HepG2 (cell line): ENCODE data around the gene MED22. TPM values are rescaled to one million over a fixed set of nuclear protein-coding genes. Genes with fewer than 3 reads are reported as not detected.

Source experiments
- AGO2 ChIP-seq: fragments of 200-400 bp; formaldehyde crosslinking; optimal IDR thresholded peaks from 2 replicates; pipeline ENCODE3; 2017; ENCODE audit warnings: mild to moderate bottlenecking, low read depth, low read length, moderate library complexity
- ATF1 ChIP-seq: IDR thresholded peaks from 2 replicates; pipeline ENCODE4 v1.6.1; 2016; ENCODE audit warnings: mild to moderate bottlenecking, control low read depth
- CEBPB ChIP-seq: IDR thresholded peaks from 2 replicates; pipeline ENCODE4 v1.6.1; 2011; ENCODE audit warnings: low read depth, low read length, improper control_type of control experiment, borderline replicate concordance
- CHCHD3 ChIP-seq: sonication (generic); formaldehyde crosslinking; IDR thresholded peaks from 2 replicates; pipeline ENCODE4 v1.8.0; 2022; ENCODE audit warnings: mild to moderate bottlenecking, missing genetic modification reagents, moderate library complexity
- CSRNP1 ChIP-seq: sonication (generic); formaldehyde crosslinking; IDR thresholded peaks from 2 replicates; pipeline ENCODE4 v1.8.1; 2023; ENCODE audit warnings: mild to moderate bottlenecking, missing genetic modification reagents
- HNRNPK ChIP-seq: fragments of 200-400 bp; formaldehyde crosslinking; IDR thresholded peaks from 2 replicates; pipeline ENCODE4 v1.6.1; 2018; ENCODE audit warnings: low read length, low read depth, moderate library complexity, mild to moderate bottlenecking; ENCODE audit not compliant: poor library complexity, severe bottlenecking
- KLF13 ChIP-seq: sonication (generic); formaldehyde crosslinking; IDR thresholded peaks from 2 replicates; pipeline ENCODE4 v1.4.0; 2020; ENCODE audit warnings: mild to moderate bottlenecking, missing genetic modification reagents
- MED8 ChIP-seq: sonication (generic); formaldehyde crosslinking; IDR thresholded peaks from 2 replicates; pipeline ENCODE4 v1.8.1; 2023; ENCODE audit warnings: mild to moderate bottlenecking, missing genetic modification reagents; ENCODE audit not compliant: insufficient replicate concordance
- MEIS1 ChIP-seq: sonication (generic); formaldehyde crosslinking; IDR thresholded peaks from 2 replicates; pipeline ENCODE4 v1.9.0; 2021; ENCODE audit warnings: mild to moderate bottlenecking, missing genetic modification reagents, moderate library complexity, borderline replicate concordance
- NFE2L1 ChIP-seq: sonication (generic); formaldehyde crosslinking; IDR thresholded peaks from 2 replicates; pipeline ENCODE4 v1.4.0; 2020; ENCODE audit warnings: missing genetic modification reagents, mild to moderate bottlenecking, borderline replicate concordance
- NFRKB ChIP-seq: fragments of 450-650 bp; IDR thresholded peaks from 2 replicates; pipeline ENCODE4 v1.6.1; 2017
- POLR2AphosphoS5 ChIP-seq: IDR thresholded peaks from 2 replicates; pipeline ENCODE4 v1.6.1; 2012; ENCODE audit warnings: low read depth, low read length
- PRMT3 ChIP-seq: sonication (generic); formaldehyde crosslinking; IDR thresholded peaks from 2 replicates; pipeline ENCODE4 v1.8.1; 2022; ENCODE audit warnings: low read depth, mild to moderate bottlenecking, moderate library complexity, missing genetic modification reagents, borderline replicate concordance
- SMARCC2 ChIP-seq: fragments of 450-650 bp; IDR thresholded peaks from 2 replicates; pipeline ENCODE4 v1.6.1; 2017; ENCODE audit warnings: antibody characterized with exemption, mild to moderate bottlenecking
- SRY ChIP-seq: sonication (generic); formaldehyde crosslinking; IDR thresholded peaks from 2 replicates; pipeline ENCODE4 v1.8.0; 2022; ENCODE audit warnings: mild to moderate bottlenecking, missing genetic modification reagents
- YY1 ChIP-seq: IDR thresholded peaks from 2 replicates; pipeline ENCODE4 v1.6.1; 2011; ENCODE audit warnings: low read length, low read depth, moderate library complexity, mild to moderate bottlenecking; ENCODE audit not compliant: insufficient read depth, insufficient replicate concordance
- ZFP36L1 ChIP-seq: sonication (generic); formaldehyde crosslinking; IDR thresholded peaks from 2 replicates; pipeline ENCODE4 v1.8.0; 2022; ENCODE audit warnings: mild to moderate bottlenecking, missing genetic modification reagents, moderate library complexity
- ZNF12 ChIP-seq: sonication (generic); formaldehyde crosslinking; IDR thresholded peaks from 2 replicates; pipeline ENCODE4 v1.5.0; 2020; ENCODE audit warnings: missing genetic modification reagents
- ZNF543 ChIP-seq: sonication (generic); formaldehyde crosslinking; IDR thresholded peaks from 2 replicates; pipeline ENCODE4 v1.4.0; 2020; ENCODE audit warnings: mild to moderate bottlenecking, missing genetic modification reagents
- ZNF724P ChIP-seq: sonication (generic); formaldehyde crosslinking; IDR thresholded peaks from 2 replicates; pipeline ENCODE4 v1.8.0; 2022; ENCODE audit warnings: missing genetic modification reagents, borderline replicate concordance
- ZSCAN31 ChIP-seq: sonication (generic); formaldehyde crosslinking; IDR thresholded peaks from 2 replicates; pipeline ENCODE4 v1.5.0; 2020; ENCODE audit warnings: low read depth, mild to moderate bottlenecking, missing genetic modification reagents
- polyA plus RNA-seq, 8 experiments: library from polyadenylated mRNA; depleted of rRNA in 3 of 8; stranded (reverse) in 7 of 8; unstranded in 1 of 8; fragments of >200 nt; fragmentation: Illumina TruSeq in 4 of 8; extraction: Trizol in 4 of 8; gene quantifications; 2 replicates each; pipeline versions ENCODE4 v1.2.1 to v1.2.3, GENCODE V29; 2011 to 2016; ENCODE audit warnings: low read depth in 4 of 8, missing spikeins in 1 of 8, mixed read lengths in 1 of 8; ENCODE audit not compliant: insufficient read depth in 1 of 8
- total RNA-seq, 5 experiments: library from RNA; depleted of rRNA; stranded (reverse); fragments of >200 nt; fragmentation: Illumina TruSeq; extraction: Trizol; gene quantifications; 2 replicates each; pipeline ENCODE4 v1.2.3, GENCODE V29; 2016; ENCODE audit warnings: low read depth in 1 of 5
- TF ChIP-seq, protein P1 (sequence below): IDR thresholded peaks from 2 replicates; pipeline ENCODE4 v1.6.1; 2018; ENCODE audit warnings: missing genetic modification reagents, mild to moderate bottlenecking, missing compliant biosample characterization
- TF ChIP-seq, protein P2 (sequence below), 2 experiments: fragments of 450-650 bp in 1 of 2; sonication (generic) in 1 of 2; formaldehyde crosslinking; IDR thresholded peaks; 2 replicates each; pipeline versions ENCODE4 v1.5.0 to v1.8.0; 2020 to 2022; ENCODE audit warnings: mild to moderate bottlenecking in 1 of 2, missing genetic modification reagents in 1 of 2
- TF ChIP-seq, protein P3 (sequence below): sonication (generic); formaldehyde crosslinking; IDR thresholded peaks from 2 replicates; pipeline ENCODE4 v1.4.0; 2020; ENCODE audit warnings: missing genetic modification reagents, borderline replicate concordance

Gene MED22
- total and polyA plus RNA-seq, 2 of the 13 experiments (the other 11 are each of a cell fraction or from before 2014, with no cell fraction given), result 15.8 to 22.1 TPM

DNA sequence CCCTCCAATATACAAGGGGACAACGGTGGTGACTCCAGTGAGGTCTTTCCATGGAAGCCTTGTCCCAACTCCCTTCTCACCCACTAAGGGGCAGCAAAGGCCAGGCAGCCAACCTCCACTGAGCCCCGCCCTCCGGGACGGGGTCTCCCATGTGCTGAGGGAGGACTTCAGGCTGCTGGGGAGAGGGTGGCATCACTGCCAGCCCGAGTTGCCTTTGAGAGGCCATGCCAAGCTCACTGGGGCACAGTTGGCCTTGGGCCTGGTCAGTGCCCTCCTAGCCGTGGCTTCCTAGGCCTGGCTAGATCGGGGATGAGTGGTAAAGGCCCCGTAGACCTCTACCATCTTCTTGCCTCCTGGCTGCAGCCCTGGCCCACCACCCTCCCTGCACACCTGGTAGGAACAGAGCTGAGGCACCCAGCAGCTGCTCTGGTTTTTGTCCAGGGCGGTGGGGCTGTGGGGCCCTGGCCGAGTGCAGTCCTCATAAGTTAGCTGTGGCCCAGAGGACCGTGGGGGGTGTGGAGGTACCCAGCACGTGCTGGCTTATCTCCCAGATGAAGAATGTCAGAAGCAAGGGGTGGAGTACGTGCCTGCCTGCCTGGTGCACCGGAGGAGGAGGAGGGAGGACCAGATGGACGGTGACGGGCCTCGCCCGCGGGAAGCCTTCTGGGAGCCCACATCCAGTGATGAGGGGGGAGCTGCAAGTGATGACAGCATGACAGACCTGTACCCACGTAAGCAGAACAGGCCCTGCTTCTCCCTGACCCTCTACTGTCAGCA is 11.7 kb upstream of the MED22 start (continued):
- TF ChIP-seq CSRNP1, result no peak
- 0 out of 2 replicates have a peak, but pooled peaks have one; percentile 16 for TF ChIP-seq MEIS1 (CRISPR knock-in tag)
- no peak for TF ChIP-seq CHCHD3 (CRISPR knock-in tag)
- TF ChIP-seq KLF13, result no peak
- no peak for TF ChIP-seq HNRNPK
- no peak for TF ChIP-seq ZNF724P (CRISPR knock-in tag)
- TF ChIP-seq ZNF543, result no peak
- no peak for TF ChIP-seq SRY (CRISPR knock-in tag)
- TF ChIP-seq, protein P1, sequence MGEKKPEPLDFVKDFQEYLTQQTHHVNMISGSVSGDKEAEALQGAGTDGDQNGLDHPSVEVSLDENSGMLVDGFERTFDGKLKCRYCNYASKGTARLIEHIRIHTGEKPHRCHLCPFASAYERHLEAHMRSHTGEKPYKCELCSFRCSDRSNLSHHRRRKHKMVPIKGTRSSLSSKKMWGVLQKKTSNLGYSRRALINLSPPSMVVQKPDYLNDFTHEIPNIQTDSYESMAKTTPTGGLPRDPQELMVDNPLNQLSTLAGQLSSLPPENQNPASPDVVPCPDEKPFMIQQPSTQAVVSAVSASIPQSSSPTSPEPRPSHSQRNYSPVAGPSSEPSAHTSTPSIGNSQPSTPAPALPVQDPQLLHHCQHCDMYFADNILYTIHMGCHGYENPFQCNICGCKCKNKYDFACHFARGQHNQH (CRISPR knock-in tag), result no peak
- TF ChIP-seq MED8 (CRISPR knock-in tag), result no peak
- no peak for TF ChIP-seq CEBPB
- TF ChIP-seq, protein P2, sequence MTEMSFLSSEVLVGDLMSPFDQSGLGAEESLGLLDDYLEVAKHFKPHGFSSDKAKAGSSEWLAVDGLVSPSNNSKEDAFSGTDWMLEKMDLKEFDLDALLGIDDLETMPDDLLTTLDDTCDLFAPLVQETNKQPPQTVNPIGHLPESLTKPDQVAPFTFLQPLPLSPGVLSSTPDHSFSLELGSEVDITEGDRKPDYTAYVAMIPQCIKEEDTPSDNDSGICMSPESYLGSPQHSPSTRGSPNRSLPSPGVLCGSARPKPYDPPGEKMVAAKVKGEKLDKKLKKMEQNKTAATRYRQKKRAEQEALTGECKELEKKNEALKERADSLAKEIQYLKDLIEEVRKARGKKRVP (CRISPR knock-in tag; IDR thresholded peaks at IDR 0.05), result no peak
- TF ChIP-seq ZFP36L1 (CRISPR knock-in tag), result no peak
- no peak for TF ChIP-seq ATF1 (CRISPR knock-in tag)
- TF ChIP-seq, protein P3, sequence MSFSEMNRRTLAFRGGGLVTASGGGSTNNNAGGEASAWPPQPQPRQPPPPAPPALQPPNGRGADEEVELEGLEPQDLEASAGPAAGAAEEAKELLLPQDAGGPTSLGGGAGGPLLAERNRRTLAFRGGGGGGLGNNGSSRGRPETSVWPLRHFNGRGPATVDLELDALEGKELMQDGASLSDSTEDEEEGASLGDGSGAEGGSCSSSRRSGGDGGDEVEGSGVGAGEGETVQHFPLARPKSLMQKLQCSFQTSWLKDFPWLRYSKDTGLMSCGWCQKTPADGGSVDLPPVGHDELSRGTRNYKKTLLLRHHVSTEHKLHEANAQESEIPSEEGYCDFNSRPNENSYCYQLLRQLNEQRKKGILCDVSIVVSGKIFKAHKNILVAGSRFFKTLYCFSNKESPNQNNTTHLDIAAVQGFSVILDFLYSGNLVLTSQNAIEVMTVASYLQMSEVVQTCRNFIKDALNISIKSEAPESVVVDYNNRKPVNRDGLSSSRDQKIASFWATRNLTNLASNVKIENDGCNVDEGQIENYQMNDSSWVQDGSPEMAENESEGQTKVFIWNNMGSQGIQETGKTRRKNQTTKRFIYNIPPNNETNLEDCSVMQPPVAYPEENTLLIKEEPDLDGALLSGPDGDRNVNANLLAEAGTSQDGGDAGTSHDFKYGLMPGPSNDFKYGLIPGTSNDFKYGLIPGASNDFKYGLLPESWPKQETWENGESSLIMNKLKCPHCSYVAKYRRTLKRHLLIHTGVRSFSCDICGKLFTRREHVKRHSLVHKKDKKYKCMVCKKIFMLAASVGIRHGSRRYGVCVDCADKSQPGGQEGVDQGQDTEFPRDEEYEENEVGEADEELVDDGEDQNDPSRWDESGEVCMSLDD (CRISPR knock-in tag), result no peak
- TF ChIP-seq SMARCC2, result no peak
- TF ChIP-seq POLR2AphosphoS5, result no peak
- TF ChIP-seq NFRKB, result no peak
- no peak for TF ChIP-seq PRMT3
- no peak for TF ChIP-seq YY1
- no peak for TF ChIP-seq ZNF12
- peak; percentile 89 for TF ChIP-seq AGO2
- TF ChIP-seq ZSCAN31 (CRISPR knock-in tag), result no peak
- TF ChIP-seq NFE2L1 (CRISPR knock-in tag), result no peak
